Measurements from ENCODE around the gene OTUD7B.
A peak's percentile ranks its signal among the peaks of the same experiment; 100 is the strongest.
"Not testable (repeated sequence)": the region's sequence is repeated elsewhere in the genome, so short reads cannot be mapped to it uniquely, and the experiment has no call there.

Gene OTUD7B

DNA sequence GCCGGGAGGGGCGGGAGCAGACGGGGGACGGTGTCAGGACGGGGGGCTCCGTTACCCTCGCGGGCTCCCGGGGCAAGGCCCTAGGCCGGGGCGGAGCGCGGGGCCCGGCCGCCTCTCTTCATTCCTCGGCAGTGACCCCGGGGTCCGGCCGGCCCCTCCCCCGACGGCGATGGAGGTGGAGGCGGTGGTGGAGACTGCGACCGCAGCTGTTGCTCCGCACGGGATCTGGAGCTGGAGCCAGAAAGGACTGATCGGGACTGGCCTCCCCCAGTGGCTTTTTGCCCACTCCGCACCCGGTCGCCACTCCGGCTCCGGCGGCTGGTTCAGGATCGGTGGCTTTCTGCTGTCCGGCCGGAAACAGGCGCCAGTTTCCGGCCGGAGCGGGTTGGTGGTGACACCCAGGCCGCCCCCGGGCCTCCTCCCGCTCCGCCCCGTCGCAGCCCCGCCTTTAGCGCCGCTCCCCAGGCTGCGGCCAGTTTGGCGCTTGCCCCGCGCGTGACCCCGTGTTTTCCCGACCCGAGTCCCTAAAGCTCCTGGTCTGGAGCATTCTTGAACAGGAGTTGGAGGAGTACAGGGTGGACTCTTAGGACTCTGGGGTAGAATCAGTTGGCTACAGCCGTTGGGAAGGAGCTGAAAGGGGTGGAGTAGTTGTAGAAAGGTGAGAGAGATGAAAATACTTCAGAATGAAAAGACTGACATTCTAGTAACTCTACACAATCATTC lies at the start of gene OTUD7B:
TSS of gene OTUD7B (minus strand) at position 334 of the 723 bp plus-strand sequence. CDS start 33,216 bp downstream, outside the sequence.
- peak; percentile 69 for DNase-seq

GRCh38 chr1:150060260-150060659 lies 49.7 kb upstream of the OTUD7B start:
- DNase-seq, result no peak

DNA sequence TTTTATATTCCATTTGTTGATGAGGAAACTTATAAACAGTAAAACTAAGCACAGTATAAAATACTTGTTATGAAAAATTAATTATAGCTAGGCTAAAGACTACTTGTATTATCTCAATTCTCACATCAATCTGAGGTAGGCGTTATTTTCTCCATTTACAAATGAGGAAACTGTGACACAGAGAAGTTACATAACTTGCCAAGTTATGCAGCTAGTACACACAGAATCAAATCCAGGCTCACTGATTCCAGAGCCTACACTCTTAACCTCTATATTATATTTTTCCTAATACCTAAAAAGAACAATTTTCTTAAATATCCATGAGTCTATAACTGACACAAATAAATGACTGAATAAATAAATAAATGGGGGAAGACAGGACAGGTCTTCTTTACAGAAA lies 45.9 kb upstream of the OTUD7B start:
- no peak for DNase-seq

DNA sequence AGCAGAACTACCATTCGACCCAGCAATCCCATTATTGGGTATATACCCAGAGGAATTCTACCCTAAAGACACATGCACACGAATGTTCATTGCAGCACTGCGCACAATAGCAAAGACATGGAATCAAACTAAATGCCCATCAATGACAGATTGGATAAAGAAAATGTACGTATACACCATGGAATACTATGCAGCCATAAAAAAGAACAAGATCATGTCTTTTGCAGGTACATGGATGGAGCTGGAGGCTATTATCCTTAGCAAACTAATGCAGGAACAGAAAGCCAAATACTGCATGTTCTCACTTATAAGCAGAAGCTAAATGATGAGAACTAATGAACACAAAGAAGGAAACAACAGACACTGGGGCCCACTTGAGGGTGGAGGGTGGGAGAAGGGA lies 45.0 kb upstream of the OTUD7B start:
- not testable (repeated sequence) for DNase-seq

DNA sequence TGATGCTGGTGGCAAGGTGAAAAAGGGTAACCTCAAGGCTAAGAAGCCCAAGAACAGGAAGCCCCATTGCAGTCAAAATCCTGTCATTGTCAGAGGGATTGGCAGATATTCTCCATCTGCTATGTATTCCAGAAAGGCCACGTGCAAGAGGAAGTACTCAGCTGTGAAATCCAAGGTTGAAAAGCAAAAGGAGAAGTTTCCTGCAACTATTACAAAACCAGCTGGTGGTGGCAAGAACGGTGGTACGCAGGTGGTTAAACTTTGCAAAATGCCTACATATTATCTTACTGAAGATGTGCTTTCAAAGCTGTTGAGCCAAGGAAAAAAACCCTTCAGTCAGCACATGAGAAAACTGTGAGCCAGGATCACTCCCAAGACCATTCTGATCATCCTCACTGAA lies 43.4 kb upstream of the OTUD7B start:
- DNase-seq, result no peak

DNA sequence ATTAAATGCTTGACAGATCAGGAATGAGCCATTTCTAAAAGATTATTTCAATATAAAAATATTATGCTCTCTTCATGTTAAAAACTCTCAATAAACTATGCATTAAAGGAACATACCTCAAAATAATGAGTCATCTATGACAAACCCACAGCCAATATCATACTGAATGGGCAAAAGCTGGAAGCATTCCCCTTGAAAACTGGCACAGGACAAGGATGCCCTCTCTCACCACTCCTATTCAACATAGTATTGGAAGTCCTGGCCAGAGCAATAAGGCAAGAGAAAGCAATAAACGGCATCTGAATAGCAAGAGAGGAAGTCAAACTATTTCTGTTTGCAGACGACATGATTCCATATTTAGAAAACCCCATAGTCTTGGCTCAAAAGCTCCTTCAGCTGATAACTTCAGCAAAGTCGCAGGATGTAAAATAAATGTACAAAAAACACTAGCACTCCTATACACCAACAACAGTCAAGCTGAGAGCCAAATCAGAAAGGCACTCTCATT lies 41.4 kb upstream of the OTUD7B start:
- not testable (repeated sequence) for DNase-seq

DNA sequence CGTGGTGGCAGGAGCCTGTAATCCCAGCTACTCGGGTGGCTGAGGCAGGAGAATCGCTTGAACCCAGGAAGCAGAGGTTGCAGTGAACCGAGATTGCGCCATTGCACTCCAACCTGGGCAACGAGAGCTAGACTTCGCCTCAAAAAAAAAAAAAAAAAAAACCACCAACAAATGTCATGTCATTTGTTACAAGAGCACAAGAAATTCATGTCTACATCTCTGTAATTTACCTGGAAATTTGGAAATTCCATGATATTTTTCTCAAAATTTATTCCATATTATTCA lies 40.5 kb upstream of the OTUD7B start:
- DNase-seq, result no peak

DNA sequence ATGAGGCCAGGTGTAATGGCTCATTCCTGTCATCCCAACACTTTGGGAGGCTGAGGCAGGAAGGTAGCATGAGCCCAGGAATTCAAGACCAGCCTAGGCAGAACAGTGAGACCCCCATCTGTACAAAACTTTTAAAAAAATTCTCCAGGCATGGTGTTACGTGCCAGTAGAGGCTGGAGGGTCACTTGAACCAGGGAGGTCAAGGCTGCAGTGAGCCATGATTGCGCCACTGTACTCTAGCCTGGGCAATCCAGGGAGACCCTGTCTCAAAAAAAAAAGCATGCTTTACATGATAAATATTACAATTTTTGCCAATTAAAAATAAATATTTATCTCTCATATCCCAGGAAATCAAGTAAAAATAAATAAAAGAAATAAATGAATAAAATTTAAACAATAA lies 39.4 kb upstream of the OTUD7B start:
- DNase-seq, result no peak

- DNase-seq, result no peak
These were observed 23.8 kb upstream of the OTUD7B start for GRCh38 chr1:150034336-150034735.

GRCh38 chr1:150028322-150028721 lies 17.8 kb upstream of the OTUD7B start:
- no peak for DNase-seq

- DNase-seq, result no peak
These were observed 13.6 kb upstream of the OTUD7B start for GRCh38 chr1:150024156-150024555.

DNA sequence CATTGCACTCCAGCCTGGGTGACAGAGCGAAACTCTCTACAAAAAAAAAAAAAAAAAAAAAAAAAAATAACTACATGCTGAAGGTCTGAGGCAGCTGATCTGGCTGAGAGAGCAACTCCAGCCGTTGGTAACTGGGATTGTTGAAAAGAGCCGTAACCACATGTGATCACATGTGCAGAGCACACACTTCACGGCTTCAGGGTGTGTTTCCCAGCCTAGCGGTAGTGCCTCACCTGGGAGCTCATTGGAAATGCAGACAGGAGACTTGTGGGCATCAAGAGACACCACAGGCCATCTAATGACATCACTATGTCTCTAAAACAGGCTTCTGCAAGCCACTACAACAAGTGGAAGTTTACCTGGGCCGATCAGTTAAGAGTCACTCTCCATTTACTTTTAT lies 11.8 kb upstream of the OTUD7B start:
- no peak for DNase-seq

DNA sequence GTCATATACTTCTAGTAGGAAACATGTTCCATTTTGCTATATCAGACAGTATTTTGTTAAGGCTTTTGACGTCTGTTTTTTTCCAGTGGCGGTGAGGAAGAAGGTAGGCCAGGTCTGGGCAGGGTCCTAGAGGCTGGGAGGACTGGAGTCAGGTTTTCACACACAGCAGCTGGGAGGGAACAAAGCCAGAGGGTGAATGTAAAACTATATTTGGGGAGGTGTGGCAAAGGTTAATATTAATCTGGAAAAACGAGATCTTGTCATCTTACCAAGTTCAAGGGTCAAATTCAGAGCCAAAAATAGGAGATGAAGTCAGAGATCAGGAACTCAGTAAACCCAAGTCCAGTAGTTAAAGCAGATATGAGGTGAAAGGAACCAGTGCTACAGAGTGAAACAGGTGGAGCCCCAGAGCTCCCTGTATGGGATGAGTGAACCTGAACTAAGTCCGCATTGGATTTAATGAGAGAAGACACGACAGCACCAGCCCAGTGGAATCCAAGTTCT lies 10.7 kb upstream of the OTUD7B start:
- DNase-seq, result no peak

- no peak for DNase-seq
These were observed 10.2 kb upstream of the OTUD7B start for GRCh38 chr1:150020711-150021110.

DNA sequence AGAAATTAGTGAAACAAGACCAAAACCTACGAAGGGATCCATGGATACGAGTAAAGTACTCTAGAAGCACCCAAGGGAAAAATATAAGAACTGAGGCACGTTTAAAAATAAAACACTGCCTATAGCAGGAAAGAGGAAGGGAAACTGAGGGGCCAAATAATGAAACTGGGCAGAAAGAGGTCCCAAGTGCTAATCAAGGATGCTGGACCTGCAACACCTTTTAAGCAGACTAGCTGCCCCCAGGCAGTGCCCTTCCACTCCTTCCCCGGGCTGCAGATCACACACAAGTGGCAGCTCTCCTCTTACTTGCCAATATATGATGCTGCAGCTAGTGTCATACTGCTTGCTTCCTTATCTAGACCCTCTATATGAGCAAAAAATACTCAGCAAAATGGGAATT lies 7.6 kb upstream of the OTUD7B start:
- DNase-seq, result no peak

GRCh38 chr1:150017206-150017750 lies 6.8 kb upstream of the OTUD7B start:
- no peak for DNase-seq

GRCh38 chr1:150015651-150016131 lies 5.2 kb upstream of the OTUD7B start:
- no peak for DNase-seq

DNA sequence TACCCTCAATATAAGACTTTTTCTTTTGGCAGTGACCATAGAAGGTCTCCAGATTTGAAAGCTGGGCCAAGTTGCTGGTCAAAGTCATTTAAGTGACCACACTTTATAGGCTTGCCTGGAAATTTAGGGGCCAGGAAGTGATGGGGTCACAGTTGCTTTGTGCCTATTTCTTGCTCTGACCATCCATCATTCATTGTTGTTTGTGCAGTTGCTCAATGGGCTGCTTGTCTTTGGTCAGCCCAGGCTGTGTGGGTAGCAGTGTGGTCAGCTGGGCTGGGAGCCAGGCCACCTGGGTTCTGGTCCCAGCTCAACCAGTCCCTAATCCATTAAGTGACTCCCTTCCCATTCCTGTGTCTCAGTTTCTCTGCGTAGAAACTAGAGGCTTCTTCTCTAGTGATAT lies 2.1 kb upstream of the OTUD7B start:
- DNase-seq, result no peak

DNA sequence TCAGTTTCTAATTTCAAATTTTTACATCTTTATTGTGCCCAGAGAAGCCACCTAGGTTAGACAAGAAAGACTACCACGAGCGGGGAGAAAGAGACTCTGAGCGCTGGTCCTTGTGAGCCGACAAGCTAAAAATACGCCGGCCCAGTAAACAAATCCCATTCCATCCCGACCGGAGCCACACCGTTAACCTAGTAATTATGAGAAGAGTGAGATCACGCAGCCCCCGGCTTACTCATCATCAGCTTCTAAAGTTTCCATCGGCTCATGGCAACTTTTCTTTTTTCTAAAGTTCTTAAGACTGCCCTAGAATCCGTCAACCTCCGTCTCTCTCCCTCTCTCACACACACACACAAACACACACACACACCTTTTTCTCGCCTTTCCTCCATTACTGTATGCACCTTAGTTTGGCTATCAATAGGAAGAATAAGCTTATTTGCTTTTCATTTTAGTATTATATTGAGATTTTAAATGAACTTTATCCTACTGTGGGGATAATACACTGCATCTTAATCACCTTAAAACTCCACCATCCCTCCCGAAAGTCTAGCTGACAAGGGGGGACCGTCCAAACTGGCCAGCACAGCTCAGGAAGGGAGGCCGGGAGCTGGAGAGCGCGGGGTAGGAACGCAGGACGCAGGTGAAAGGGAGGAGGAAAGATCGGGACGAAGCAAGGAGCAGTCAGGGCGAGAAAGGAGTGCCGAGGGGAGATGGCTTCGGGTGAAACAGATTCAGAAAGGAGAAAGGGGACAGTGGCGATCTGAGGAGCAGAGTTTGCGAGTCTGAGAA lies 728 bp downstream of the OTUD7B start:
- DNase-seq, result peak; percentile 60

GRCh38 chr1:150008699-150009098 lies 1.8 kb downstream of the OTUD7B start:
- no peak for DNase-seq

DNA sequence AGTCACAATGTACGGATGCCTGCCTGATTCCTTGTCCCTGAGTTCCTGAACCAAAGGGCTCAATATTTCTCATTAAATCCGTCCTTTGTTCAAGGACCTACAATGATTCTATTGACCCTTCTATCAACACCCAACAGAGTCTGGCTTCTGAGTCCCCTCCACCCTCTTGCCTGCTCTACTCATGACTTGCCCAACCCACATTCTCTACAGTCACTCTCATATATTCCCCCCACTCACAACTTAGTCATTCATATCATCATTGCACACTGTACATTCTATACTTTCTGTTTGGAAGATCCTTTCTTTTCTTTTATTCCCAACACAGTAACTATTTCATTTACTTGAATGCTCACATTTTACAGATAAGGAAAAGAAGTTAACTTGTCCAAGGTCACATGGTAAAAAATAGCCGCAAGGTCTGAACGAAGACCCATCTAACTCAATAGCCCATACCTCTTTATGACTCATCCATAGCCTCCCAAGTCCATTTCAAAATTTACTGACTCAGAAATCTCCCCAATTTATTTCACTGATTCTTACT lies 3.6 kb downstream of the OTUD7B start:
- peak; percentile 2 for DNase-seq

DNA sequence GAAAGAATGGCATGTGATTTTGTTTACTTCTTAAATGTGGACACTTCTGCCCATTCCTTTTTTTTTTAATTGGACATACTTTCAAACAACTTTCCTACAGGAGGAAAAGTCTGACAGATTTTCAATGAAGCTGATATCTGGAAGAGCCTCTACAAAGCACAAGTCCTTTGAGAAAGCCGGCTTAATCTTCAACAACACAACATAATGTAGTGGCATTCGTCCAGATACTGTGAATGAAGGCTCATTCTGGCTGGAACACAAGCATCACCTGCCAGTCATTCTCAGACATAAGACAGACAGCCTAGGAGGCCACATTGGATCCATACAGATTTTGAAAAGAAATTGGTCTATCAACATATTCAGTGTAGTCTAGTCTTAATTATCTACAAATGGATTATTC lies 4.9 kb downstream of the OTUD7B start:
- DNase-seq, result no peak

GRCh38 chr1:150003801-150004200 lies 6.7 kb downstream of the OTUD7B start:
- DNase-seq, result no peak

- no peak for DNase-seq
These were observed 8.3 kb downstream of the OTUD7B start for GRCh38 chr1:150002217-150002616.
